Esophagus muscularis mucosa (tissue), 4 donors: ENCODE results near the gene PDSS2. TPM values are rescaled to one million over a fixed set of nuclear protein-coding genes. Genes with fewer than 3 reads are reported as not detected.

Experiments
- DNase-seq: peaks from one replicate; pipeline ENCODE4 v3.0.0-alpha.2; 2017; ENCODE audit errors: extremely low spot score
- H3K27ac ChIP-seq, 4 donors: fragments of 200-600 bp; sonication (generic); replicated peaks in 1 of 4; 1 replicate in 3 of 4; 2 replicates in 1 of 4; pipeline ENCODE4 v1.5.1; 2016 to 2019; ENCODE audit warnings: mild to moderate bottlenecking in 1 of 4
- H3K27me3 ChIP-seq, 4 donors: fragments of 200-600 bp; sonication (generic); one replicate each; pipeline versions ENCODE4 v1.5.1 to v1.6.0; 2016 to 2019
- H3K36me3 ChIP-seq, 4 donors: fragments of 200-600 bp; sonication (generic); one replicate each; pipeline ENCODE4 v1.5.1; 2016 to 2019
- H3K4me1 ChIP-seq, 4 donors: fragments of 200-600 bp; sonication (generic); one replicate each; pipeline ENCODE4 v1.5.1; 2016 to 2019
- H3K4me3 ChIP-seq, 4 donors: fragments of 200-600 bp; sonication (generic); 1 replicate in 2 of 4; 2 replicates in 2 of 4; pipeline ENCODE4 v1.5.1; 2016 to 2019; ENCODE audit warnings: mild to moderate bottlenecking in 4 of 4, moderate library complexity in 1 of 4
- H3K9me3 ChIP-seq, 4 donors: fragments of 200-600 bp; sonication (generic); 1 replicate in 3 of 4; 2 replicates in 1 of 4; pipeline ENCODE4 v1.5.1; 2016 to 2019
- EP300 ChIP-seq: sonication (generic); formaldehyde crosslinking; IDR thresholded peaks from one replicate; pipeline ENCODE4 v1.6.1; 2017; ENCODE audit warnings: antibody characterized with exemption
- POLR2A ChIP-seq: fragments of 450-650 bp; IDR thresholded peaks from one replicate; pipeline ENCODE4 v1.6.1; 2017; ENCODE audit warnings: antibody characterized with exemption, moderate library complexity, mild to moderate bottlenecking, low read depth
- POLR2AphosphoS5 ChIP-seq, 2 donors: sonication (generic); formaldehyde crosslinking; IDR thresholded peaks; one replicate each; pipeline ENCODE4 v1.6.1; 2017; ENCODE audit warnings: antibody characterized with exemption in 2 of 2
- WGBS: methylation state at CpG from one replicate; pipeline ENCODE4 v1.1.5; 2018; 5-methylcytosine and 5-hydroxymethylcytosine counted together
- intact Hi-C: fragments of 100-400 bp; cut with DNase I; formaldehyde crosslinking; loops from one replicate; pipeline ENCODE4 v1.15.1; 2023
- total RNA-seq, 4 donors: library from RNA; depleted of rRNA; stranded (reverse); fragments of >200 nt; gene quantifications; one replicate each; pipeline versions ENCODE4 v1.1.0 to v1.2.1, GENCODE V29; 2016
- TF ChIP-seq, protein P1 (sequence below), 3 experiments: fragments of 200-600 bp in 2 of 3; fragments of 450-650 bp in 1 of 3; sonication (generic) in 2 of 3; IDR thresholded peaks; one replicate each; pipeline ENCODE4 v1.5.1; 2017 to 2019; ENCODE audit warnings: antibody characterized with exemption in 3 of 3, mild to moderate bottlenecking in 2 of 3, moderate library complexity in 1 of 3

The PDSS2 gene
- total RNA-seq, 4 donors from 2014 or later: 6.6 to 10.8 (median 8.7) TPM

- Histone ChIP-seq H3K4me1 (no peaks in the 10 kb centered on the region), H3K27ac (no peak overlapping the region), H3K4me3 (no peak overlapping the region), H3K36me3 (no peaks in the 10 kb centered on the region), H3K9me3 (no peaks in the 10 kb centered on the region), H3K27me3 (no peaks in the 10 kb centered on the region)
- 79% methylated on average over 5 of the region's 5 CpGs for WGBS
- intact Hi-C loops: no loop called here
- DNase-seq: no peak
- TF ChIP-seq POLR2AphosphoS5 (IDR thresholded peaks at IDR 0.05) (no peak), POLR2A (no peak), EP300 (no peak)
Observed at GRCh38 chr6:107329063-107329860, 130.1 kb downstream of the PDSS2 start.

DNA sequence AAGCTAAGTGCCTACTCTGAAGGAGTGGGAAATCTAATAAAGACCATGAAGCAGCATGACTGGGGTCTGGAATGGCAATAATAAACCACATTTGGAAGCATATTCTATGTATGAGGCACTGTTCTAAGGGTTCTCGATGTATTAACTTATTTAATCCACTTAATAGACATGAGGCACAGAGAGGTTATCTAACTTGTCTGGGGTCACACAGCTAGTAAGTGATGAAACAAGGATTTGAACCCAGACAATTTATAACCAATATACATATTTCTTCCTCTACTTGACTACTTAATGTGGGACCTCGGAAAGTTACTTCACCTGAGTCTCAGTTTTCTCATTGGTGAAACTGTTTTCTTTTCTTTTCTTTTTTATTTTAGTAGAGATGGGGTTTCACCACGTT lies 131.3 kb downstream of the PDSS2 start:
- no peak for DNase-seq
- Histone ChIP-seq H3K4me3 (no peak overlapping the region), H3K36me3 (no peaks in the 10 kb centered on the region), H3K27me3 (no peaks in the 10 kb centered on the region), H3K9me3 (no peaks in the 10 kb centered on the region), H3K27ac (no peak overlapping the region), H3K4me1 (no peaks in the 10 kb centered on the region)
- TF ChIP-seq, protein P1, sequence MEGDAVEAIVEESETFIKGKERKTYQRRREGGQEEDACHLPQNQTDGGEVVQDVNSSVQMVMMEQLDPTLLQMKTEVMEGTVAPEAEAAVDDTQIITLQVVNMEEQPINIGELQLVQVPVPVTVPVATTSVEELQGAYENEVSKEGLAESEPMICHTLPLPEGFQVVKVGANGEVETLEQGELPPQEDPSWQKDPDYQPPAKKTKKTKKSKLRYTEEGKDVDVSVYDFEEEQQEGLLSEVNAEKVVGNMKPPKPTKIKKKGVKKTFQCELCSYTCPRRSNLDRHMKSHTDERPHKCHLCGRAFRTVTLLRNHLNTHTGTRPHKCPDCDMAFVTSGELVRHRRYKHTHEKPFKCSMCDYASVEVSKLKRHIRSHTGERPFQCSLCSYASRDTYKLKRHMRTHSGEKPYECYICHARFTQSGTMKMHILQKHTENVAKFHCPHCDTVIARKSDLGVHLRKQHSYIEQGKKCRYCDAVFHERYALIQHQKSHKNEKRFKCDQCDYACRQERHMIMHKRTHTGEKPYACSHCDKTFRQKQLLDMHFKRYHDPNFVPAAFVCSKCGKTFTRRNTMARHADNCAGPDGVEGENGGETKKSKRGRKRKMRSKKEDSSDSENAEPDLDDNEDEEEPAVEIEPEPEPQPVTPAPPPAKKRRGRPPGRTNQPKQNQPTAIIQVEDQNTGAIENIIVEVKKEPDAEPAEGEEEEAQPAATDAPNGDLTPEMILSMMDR (IDR thresholded peaks at IDR 0.05): no peak
- no peak for TF ChIP-seq POLR2A
- intact Hi-C loops: no loop called here
- 94% methylated on average over 3 of the region's 3 CpGs for WGBS

GRCh38 chr6:107323133-107323785 lies 136.1 kb downstream of the PDSS2 start:
- TF ChIP-seq, protein P1 (IDR thresholded peaks at IDR 0.05): no peak
- no peak for TF ChIP-seq POLR2A
- no peak for TF ChIP-seq EP300
- Histone ChIP-seq H3K4me1 (no peaks in the 10 kb centered on the region), H3K27ac (no peak overlapping the region), H3K27me3 (no peaks in the 10 kb centered on the region), H3K4me3 (no peak overlapping the region), H3K9me3 (no peaks in the 10 kb centered on the region), H3K36me3 (no peaks in the 10 kb centered on the region)
- WGBS: 86% methylated on average over 1 of the region's 1 CpG
- no peak for DNase-seq
- intact Hi-C loops: loop anchor here (5.0 kb wide), 1 partner anchor 379 kb away; no protein-coding TSS in a partner anchor

GRCh38 chr6:107321793-107322192 lies 137.6 kb downstream of the PDSS2 start:
- Histone ChIP-seq H3K36me3 (no peaks in the 10 kb centered on the region), H3K27ac (no peak overlapping the region), H3K27me3 (no peaks in the 10 kb centered on the region), H3K9me3 (no peaks in the 10 kb centered on the region), H3K4me1 (no peaks in the 10 kb centered on the region), H3K4me3 (no peak overlapping the region)
- TF ChIP-seq EP300 (no peak), POLR2A (no peak), POLR2AphosphoS5 (IDR thresholded peaks at IDR 0.05) (no peak)
- TF ChIP-seq, protein P1 (IDR thresholded peaks at IDR 0.05): no peak
- DNase-seq: no peak
- intact Hi-C loops: loop anchor here (5.0 kb wide), 1 partner anchor 381 kb away; no protein-coding TSS in a partner anchor

DNA sequence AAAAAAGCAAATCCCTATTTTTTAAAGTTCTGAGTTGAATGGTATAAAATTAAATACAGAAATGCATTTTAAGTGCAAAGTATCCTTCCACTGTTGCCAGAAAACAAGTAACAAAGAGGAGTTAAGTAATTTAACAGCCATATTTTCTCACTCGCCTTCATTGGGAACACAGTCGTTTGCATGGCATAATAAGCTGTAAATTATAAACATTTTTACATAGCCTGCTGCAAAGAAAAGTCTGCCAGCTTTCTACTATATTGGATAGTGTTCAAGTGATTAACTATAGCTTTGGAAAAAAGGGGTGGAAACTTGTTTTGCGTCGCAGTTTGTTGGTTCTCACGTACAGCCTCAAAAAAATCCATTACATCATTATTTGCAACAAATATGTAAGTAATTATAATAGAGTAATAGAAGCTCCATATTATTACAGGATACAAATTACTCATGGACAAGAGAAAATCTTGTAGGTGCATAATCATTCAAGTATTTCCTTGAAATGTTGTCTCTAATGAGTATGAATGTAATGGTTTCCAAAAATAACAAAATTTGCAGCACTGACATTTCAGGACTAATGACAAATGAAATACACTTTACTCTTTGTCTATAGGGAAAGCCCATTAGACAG lies 139.3 kb downstream of the PDSS2 start:
- Histone ChIP-seq H3K4me1 (no peaks in the 10 kb centered on the region), H3K9me3 (no peaks in the 10 kb centered on the region), H3K27me3 (no peaks in the 10 kb centered on the region), H3K36me3 (no peaks in the 10 kb centered on the region), H3K4me3 (no peak overlapping the region), H3K27ac (no peak overlapping the region)
- WGBS: 69% methylated on average over 5 of the region's 5 CpGs
- DNase-seq: no peak
- intact Hi-C loops: loop anchor here (5.0 kb wide), 1 partner anchor 382 kb away; no protein-coding TSS in a partner anchor
- TF ChIP-seq EP300: no peak
- TF ChIP-seq POLR2A: no peak
- no peak for TF ChIP-seq POLR2AphosphoS5 (IDR thresholded peaks at IDR 0.05)
- TF ChIP-seq, protein P1 (IDR thresholded peaks at IDR 0.05): no peak
